ENCODE data around the gene SND1.

SND1 gene

DNA sequence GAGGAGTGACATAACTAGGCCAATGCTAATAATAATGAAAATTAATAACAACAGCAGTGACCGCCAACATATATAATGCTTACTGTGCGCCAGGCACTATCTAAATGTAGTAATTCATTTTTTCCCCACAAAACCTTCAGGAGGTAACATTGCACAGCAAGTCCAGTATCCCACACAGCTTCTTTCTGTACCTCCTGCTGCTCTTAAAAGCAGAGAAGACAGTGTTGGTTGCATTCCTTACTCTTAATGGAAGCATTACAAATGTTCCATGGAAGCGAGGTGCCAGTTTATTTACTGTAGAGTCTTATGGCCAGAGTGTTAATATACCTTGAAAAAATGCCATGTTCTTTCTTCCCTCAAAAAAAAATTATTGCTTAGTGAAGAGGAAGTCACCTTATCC lies 211.1 kb downstream of the SND1 start:
- TF ChIP-seq, protein P1, sequence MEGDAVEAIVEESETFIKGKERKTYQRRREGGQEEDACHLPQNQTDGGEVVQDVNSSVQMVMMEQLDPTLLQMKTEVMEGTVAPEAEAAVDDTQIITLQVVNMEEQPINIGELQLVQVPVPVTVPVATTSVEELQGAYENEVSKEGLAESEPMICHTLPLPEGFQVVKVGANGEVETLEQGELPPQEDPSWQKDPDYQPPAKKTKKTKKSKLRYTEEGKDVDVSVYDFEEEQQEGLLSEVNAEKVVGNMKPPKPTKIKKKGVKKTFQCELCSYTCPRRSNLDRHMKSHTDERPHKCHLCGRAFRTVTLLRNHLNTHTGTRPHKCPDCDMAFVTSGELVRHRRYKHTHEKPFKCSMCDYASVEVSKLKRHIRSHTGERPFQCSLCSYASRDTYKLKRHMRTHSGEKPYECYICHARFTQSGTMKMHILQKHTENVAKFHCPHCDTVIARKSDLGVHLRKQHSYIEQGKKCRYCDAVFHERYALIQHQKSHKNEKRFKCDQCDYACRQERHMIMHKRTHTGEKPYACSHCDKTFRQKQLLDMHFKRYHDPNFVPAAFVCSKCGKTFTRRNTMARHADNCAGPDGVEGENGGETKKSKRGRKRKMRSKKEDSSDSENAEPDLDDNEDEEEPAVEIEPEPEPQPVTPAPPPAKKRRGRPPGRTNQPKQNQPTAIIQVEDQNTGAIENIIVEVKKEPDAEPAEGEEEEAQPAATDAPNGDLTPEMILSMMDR (IDR thresholded peaks at IDR 0.05; ENCODE audit: insufficient read depth, missing control alignments), result no peak
- DNase-seq (ENCODE audit: insufficient read length, low spot score), result no peak
- no peak for FAIRE-seq

DNA sequence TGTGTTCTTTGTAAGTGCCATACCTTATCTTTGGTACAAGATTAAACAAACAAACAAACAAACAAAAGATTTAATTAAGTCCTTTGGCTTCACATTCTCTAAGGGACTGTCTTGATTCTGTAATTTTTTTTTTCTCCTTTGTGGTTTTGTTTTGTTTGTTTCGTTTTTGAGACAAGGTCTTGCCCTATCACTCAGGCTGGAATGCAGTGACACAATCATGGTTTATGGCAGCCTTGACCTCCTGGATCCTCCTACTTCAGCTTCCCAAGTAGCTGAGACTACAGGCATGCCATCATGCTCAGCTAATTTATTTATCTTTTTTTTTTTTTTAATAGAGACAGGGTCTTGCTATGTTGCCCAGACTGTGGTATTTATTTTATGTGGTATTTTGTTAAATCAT lies 213.5 kb downstream of the SND1 start:
- DNase-seq (ENCODE audit: insufficient read length, low spot score) (no peak), FAIRE-seq (no peak)

DNA sequence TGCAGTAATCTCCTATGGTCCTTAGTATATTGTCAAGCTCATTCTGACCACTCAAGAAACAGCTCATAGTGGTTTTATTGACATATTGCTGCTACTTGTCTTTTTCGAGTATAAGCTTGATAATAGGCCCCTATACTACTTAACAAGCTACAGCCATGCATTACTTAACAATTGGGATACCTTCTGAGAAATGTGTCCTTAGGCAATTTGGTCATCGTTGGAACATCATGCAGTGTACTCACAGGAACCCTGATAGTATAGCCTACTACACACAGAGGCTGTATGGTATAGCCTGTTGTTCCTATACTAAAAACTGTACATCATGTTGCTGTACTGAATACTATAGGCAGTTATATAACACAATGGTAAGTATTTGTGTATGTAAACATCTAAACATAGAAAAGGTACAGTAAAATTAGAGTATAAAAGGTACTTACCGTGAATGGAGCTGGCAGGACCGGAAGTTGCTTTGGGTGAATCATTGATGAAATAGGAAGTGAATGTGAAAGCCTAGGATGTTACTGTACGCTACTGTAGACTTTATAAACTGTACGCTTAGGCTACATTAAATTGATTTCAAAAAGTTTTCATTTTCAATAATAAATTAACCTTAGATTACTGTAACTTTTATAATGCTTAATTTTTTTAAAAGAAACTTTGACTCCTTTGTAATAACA lies 218.4 kb downstream of the SND1 start:
- TF ChIP-seq, protein P1 (IDR thresholded peaks at IDR 0.05; ENCODE audit: insufficient read depth, missing control alignments), result no peak
- DNase-seq (ENCODE audit: insufficient read length, low spot score), result no peak
- FAIRE-seq, result no peak

More for the DNA sequence above, 213.5 kb downstream of the SND1 start:
- TF ChIP-seq, protein P1 (IDR thresholded peaks at IDR 0.05; ENCODE audit: insufficient read depth, missing control alignments), result no peak

DNA sequence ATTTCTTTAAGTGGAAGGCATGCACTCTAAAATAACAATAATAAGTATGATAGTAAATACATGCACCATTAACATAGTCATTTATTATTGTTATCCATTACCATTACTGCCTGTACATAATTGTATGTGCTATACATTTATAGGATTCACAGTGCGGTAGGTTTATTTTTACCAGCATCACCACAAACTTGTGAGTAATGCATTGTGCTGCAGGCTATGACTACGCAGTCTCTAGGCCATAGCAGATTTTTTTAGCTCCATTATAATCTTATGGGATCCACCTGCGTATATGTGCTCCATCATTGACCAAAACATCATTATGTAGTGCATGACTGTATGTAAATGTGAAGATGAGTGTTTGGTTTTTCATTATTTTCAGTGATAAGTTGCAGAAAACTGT lies 219.2 kb downstream of the SND1 start:
- FAIRE-seq, result no peak
- no peak for DNase-seq (ENCODE audit: insufficient read length, low spot score)
- TF ChIP-seq, protein P1 (IDR thresholded peaks at IDR 0.05; ENCODE audit: insufficient read depth, missing control alignments), result no peak

DNA sequence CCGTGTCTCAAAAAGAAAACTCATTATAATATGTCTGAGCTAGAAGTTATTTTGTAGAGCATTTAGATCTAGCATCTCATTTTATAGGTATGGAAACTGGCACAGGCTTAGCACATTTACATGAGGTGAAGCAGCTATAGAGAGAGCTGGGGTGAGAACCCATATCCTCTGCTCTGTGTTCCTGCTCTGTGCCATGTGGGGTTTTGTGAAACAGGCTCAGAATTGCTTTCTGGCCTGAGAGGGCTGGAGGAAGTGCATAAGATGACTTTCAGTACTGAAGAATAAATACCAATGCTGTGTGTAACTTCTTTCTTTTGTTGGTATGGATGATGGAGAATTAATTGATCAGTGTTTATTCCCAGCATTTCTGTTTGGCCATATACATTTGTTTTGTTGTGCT lies 220.1 kb downstream of the SND1 start:
- no peak for FAIRE-seq
- TF ChIP-seq, protein P1 (IDR thresholded peaks at IDR 0.05; ENCODE audit: insufficient read depth, missing control alignments), result no peak
- DNase-seq (ENCODE audit: insufficient read length, low spot score), result no peak

DNA sequence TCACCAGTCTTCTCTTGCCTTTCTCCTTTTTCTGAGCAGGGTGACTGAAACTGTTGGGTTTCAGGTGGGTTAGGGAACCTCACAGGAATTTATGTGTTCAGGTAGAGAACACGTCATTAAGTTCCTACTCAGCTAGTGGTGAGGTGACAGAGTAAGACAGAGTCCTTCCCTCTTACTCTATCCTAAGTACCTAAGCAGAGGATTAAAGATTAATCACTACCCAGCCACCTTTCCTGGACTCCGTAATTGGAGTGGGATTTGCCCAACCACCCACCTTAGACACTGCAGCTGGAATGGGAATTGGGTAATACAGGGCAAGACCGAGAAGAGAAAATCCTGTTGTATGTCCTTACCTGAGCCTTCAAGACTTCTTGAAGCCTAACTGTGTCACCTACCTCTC lies 221.2 kb downstream of the SND1 start:
- FAIRE-seq (peak; percentile 85), DNase-seq (ENCODE audit: insufficient read length, low spot score) (no peak)
- TF ChIP-seq, protein P1 (IDR thresholded peaks at IDR 0.05; ENCODE audit: insufficient read depth, missing control alignments), result no peak

All from D721Med (cell line).